GM13977 (cell line): ENCODE results near the gene CPED1.
"Not testable (repeated sequence)": the region's sequence is repeated elsewhere in the genome, so short reads cannot be mapped to it uniquely, and the experiment has no call there.

Source experiments
- DNase-seq: peaks from one replicate; pipeline ENCODE4 v3.0.0; 2012; ENCODE audit warnings: low spot score
- in situ Hi-C: fragments of 300-500 bp; cut with MboI; formaldehyde crosslinking; loops from one replicate; pipeline ENCODE4 v1.12.0; 2022; ENCODE audit warnings: low sequenced_read_pairs, low pct_unique_long_range_greater_than_20kb, mixed read lengths, inconsistent platforms; ENCODE audit not compliant: unreplicated experiment
- TF ChIP-seq, protein P1 (sequence below): IDR thresholded peaks from 2 replicates; pipeline ENCODE4 v1.5.1; 2012; ENCODE audit warnings: mild to moderate bottlenecking, control low read depth; ENCODE audit not compliant: insufficient read depth; ENCODE audit errors: extremely low read depth, missing control alignments

CPED1 gene

DNA sequence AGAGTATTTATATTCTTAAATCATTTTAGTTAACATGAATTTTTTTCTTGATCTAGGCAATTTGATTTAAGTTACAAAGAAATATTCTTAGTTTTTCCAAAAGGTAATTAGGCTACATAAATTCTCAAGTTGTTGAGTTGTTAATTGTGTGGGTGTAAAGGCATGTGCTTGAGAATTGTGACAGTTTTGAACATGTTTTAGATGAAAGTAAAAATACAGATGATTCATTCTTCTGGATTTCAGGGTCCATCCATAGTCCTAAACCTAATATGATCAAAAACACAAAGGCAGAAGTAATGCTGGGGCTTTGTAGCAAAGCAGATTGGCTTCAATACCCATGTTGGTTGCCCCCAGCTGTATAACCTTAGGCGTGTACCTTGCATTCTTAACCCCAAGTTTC is 127.9 kb downstream of the CPED1 start:
- in situ Hi-C loops, result loop anchor here (25.0 kb wide), 1 partner anchor 329 kb away; no protein-coding TSS in a partner anchor
- DNase-seq, result no peak
- TF ChIP-seq, protein P1, sequence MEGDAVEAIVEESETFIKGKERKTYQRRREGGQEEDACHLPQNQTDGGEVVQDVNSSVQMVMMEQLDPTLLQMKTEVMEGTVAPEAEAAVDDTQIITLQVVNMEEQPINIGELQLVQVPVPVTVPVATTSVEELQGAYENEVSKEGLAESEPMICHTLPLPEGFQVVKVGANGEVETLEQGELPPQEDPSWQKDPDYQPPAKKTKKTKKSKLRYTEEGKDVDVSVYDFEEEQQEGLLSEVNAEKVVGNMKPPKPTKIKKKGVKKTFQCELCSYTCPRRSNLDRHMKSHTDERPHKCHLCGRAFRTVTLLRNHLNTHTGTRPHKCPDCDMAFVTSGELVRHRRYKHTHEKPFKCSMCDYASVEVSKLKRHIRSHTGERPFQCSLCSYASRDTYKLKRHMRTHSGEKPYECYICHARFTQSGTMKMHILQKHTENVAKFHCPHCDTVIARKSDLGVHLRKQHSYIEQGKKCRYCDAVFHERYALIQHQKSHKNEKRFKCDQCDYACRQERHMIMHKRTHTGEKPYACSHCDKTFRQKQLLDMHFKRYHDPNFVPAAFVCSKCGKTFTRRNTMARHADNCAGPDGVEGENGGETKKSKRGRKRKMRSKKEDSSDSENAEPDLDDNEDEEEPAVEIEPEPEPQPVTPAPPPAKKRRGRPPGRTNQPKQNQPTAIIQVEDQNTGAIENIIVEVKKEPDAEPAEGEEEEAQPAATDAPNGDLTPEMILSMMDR, result no peak

DNA sequence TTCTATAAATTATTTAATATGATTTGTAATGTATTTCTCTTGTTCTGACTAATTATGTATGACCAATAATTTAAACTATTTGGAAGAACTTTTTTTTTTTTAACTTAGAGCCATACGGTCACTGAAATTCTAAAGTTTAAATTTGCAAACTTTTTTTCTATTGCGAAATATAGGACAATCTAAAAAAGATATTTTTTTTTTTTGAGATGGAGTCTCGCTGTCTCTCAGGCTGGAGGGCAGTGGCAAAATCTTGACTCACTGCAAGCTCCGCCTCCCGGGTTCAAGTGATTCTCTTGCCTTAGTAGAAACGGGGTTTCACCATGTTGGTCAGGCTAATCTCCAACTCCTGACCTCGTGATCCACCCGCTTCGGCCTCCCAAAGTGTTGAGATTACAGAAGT is 130.5 kb downstream of the CPED1 start:
- in situ Hi-C loops, result loop anchor here (25.0 kb wide), 1 partner anchor 332 kb away; no protein-coding TSS in a partner anchor
- TF ChIP-seq, protein P1, result no peak

DNA sequence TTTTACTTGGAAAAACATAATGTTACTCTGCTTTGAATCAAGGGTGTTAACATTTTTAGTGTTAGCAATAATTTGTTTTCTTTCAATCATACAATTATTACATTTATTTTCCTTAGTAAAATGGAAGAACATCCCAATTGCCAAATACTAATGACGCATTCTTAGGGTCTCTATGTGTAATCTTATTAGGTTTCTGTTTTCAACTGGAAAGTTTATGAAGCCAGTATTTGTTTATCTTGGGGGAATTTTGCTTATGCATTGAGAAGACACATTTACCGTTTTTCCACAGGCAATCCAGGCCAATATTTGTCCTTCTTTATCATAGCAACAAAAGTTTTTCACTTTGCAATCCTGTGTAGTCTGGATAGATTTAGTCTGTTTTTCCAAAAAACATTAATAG is 134.5 kb downstream of the CPED1 start:
- in situ Hi-C loops, result loop anchor here (25.0 kb wide), 1 partner anchor 336 kb away; no protein-coding TSS in a partner anchor
- TF ChIP-seq, protein P1, result no peak
- DNase-seq, result no peak

More for the DNA sequence above, 130.5 kb downstream of the CPED1 start:
- no peak for DNase-seq

DNA sequence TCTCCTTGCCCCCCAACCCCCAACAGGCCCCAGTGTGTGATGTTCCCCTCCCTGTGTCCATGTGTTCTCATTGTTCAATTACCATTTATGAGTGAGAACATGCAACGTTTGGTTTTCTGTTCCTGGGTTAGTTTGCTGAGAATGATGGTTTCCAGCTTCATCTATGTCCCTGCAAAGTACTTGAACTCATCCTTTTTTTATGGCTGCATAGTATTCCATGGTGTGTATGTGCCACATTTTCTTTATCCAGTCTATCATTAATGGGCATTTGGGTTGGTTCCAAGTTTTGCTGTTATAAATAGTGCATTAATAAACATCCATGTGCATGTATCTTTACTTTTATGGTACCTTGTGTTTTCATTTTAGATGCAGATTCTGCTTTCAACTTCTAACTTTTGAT is 136.9 kb downstream of the CPED1 start:
- in situ Hi-C loops, result loop anchor here (25.0 kb wide), 2 partner anchors 212 to 412 kb away; partner anchors contain the start of gene WNT16

DNA sequence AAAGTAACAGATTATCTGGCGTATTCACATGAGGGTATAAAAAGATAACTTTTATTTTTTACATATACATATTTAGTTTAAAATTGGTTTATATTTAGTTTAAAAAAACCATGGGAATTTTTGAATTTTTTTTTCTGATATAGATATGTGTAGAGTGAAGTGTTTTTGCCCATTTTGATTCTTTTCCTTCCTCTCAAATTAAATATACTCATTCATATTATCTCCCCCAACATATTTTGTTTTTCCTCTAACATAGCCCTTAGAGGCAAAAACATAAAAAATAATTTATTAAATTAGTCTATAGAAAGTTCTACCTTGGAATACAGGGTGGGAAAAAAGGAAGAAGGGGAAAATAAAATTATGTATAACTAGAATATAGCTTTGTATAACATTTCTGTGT is 137.7 kb downstream of the CPED1 start:
- no peak for DNase-seq
- TF ChIP-seq, protein P1, result no peak
- in situ Hi-C loops, result loop anchor here (25.0 kb wide), 2 partner anchors 211 to 411 kb away; partner anchors contain the start of gene WNT16

More for the DNA sequence above, 136.9 kb downstream of the CPED1 start:
- not testable (repeated sequence) for DNase-seq

DNA sequence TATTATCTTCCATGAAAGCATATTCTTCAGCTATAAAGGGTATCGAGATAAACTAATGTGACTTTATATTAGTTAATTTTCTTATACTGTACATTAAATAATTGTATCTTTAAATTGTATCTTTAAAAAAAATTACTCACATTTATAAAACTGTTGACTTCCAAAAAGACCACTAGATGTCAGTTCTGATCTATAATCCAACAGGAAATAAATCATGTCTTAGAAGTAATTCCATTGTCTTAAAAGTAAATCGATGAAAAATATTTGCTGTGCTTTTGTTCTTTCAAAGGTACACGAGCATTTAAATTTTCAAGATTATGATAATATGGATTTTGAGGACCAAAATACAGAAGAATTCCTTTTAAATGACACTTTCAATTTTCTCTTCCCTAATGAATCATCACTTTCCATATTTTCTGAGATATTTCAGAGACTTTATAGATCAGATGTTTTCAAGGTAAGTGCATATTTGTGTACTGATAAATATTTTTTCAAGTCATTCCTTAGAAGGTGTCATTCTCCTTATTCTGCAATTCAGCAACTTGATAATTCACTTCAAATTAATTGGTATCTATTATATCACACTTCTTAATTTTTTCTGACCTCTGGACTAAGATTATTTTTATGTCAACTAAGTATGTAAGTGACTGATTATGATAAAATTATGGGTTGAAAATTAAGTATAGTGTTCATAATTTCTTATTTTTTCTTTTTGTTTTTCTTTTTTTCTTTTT is 138.5 kb downstream of the CPED1 start:
- in situ Hi-C loops, result loop anchor here (25.0 kb wide), 2 partner anchors 210 to 410 kb away; partner anchors contain the start of gene WNT16
- DNase-seq, result no peak
- TF ChIP-seq, protein P1, result peak; percentile 30

DNA sequence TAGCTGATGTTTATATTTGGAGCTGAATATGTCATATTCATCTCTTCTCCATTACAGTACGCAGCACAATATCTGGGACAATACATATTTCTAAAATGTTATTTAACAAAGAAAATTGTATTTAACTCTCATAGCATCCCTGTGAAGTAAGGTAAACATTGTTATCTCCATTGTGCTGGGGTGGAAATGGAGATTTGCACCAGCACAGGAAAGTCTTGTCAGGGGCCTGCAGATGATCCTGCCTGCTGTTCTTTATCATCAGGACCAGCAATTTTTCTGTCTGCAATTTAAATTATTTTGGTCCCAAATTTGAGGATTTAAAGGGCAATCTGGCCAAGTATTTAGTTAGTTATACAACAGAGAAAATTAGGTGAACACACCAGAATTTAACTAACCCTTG is 144.4 kb downstream of the CPED1 start:
- no peak for DNase-seq
- in situ Hi-C loops, result loop anchor here (25.0 kb wide), 2 partner anchors 204 to 404 kb away; partner anchors contain the start of gene WNT16
- TF ChIP-seq, protein P1, result no peak
